WERI-Rb-1 (cell line): ENCODE data around the gene MICAL3.
"Not testable (repeated sequence)": the region's sequence is repeated elsewhere in the genome, so short reads cannot be mapped to it uniquely, and the experiment has no call there.

ENCODE experiments used
- DNase-seq: peaks from one replicate; pipeline ENCODE4 v3.0.0-alpha.2; 2020
- H3K27ac ChIP-seq: fragments of 250-450 bp; sonication (Bioruptor Pico); 2 replicates; pipeline ENCODE4 v1.5.1; 2020; ENCODE audit warnings: mild to moderate bottlenecking, moderate library complexity
- H3K27me3 ChIP-seq: fragments of 250-450 bp; sonication (Bioruptor Pico); 2 replicates; pipeline ENCODE4 v1.5.1; 2021; ENCODE audit warnings: mild to moderate bottlenecking, low read depth, moderate library complexity; ENCODE audit not compliant: insufficient read depth, severe bottlenecking
- H3K36me3 ChIP-seq: fragments of 250-450 bp; sonication (Bioruptor Pico); 2 replicates; pipeline ENCODE4 v1.5.1; 2020; ENCODE audit warnings: mild to moderate bottlenecking, moderate library complexity
- H3K4me3 ChIP-seq: 2 replicates; pipeline ENCODE4 v1.5.1; 2011; ENCODE audit warnings: low read depth, mild to moderate bottlenecking, control low read depth, low read length
- H3K9me3 ChIP-seq: fragments of 250-450 bp; sonication (Bioruptor Pico); 2 replicates; pipeline ENCODE4 v1.5.1; 2021; ENCODE audit warnings: mild to moderate bottlenecking, moderate library complexity; ENCODE audit not compliant: severe bottlenecking
- TF ChIP-seq, protein P1 (sequence below): IDR thresholded peaks from 2 replicates; pipeline ENCODE4 v1.5.1; 2011; ENCODE audit warnings: low read depth, mild to moderate bottlenecking, control low read depth, inconsistent platforms, low read length

MICAL3 gene

DNA sequence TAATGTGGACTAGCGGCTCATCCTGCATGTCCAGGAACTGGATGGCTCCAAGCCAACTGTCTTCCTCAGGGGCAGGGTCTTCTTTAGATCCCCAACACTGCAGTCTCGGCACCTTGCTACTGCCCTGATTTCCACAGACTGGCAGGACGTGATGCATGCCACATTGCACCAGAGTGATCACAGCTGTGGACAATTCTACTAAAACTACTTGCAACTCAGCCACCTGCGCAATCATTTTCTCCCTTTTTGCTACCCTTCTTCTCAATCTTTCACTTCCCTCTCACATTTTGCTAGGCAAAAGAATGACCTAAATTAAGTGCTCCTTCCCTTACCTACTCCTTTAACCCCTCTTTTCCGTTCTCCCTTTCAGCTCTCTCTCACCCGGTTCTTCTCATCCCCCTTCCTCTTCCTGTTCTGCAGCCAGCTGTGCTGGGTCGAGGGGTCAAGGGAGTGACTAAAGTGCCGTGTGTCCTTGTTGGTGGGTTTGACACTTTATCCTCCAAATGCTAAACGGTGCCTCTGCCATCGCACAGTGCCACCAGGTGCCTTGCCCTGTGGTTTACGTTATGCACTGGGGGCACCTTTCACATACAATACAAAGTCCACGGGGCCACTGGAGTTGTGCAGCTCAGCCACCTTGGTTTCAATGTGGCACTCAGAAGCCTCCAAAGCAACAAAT, 42.0 kb upstream of the MICAL3 start:
- TF ChIP-seq, protein P1, sequence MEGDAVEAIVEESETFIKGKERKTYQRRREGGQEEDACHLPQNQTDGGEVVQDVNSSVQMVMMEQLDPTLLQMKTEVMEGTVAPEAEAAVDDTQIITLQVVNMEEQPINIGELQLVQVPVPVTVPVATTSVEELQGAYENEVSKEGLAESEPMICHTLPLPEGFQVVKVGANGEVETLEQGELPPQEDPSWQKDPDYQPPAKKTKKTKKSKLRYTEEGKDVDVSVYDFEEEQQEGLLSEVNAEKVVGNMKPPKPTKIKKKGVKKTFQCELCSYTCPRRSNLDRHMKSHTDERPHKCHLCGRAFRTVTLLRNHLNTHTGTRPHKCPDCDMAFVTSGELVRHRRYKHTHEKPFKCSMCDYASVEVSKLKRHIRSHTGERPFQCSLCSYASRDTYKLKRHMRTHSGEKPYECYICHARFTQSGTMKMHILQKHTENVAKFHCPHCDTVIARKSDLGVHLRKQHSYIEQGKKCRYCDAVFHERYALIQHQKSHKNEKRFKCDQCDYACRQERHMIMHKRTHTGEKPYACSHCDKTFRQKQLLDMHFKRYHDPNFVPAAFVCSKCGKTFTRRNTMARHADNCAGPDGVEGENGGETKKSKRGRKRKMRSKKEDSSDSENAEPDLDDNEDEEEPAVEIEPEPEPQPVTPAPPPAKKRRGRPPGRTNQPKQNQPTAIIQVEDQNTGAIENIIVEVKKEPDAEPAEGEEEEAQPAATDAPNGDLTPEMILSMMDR = no peak
- DNase-seq = no peak
- H3K27ac ChIP-seq = no peak overlapping the region

DNA sequence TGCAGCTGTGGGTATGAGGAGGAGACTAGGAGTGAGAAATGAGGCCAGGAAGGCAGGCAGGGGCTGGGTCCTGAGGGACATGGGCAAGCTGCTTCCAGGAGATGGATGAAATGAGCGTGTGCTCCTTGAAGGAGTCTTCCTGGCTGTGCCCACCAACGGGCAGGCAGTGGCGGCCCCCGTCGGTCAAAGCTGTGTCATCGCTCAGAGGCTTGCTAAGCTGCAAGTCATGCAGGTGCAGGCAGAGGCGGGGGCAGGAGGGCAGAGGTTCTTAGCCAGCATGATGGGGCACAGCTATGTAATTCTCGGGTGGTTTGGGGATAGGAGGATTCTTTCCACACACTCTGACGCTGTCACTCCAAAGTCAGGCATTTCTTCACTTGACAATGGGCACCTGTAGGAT, 40.9 kb upstream of the MICAL3 start:
- no peak overlapping the region for H3K27ac ChIP-seq
- no peaks in the 10 kb centered on the region for H3K27me3 ChIP-seq
- no peaks in the 10 kb centered on the region for H3K9me3 ChIP-seq
- DNase-seq = peak; percentile 35
- TF ChIP-seq, protein P1 = peak; percentile 40; the same call in 1 of the 2 replicates
- H3K36me3 ChIP-seq = no peaks in the 10 kb centered on the region
- no peak overlapping the region for H3K4me3 ChIP-seq

More for the DNA sequence above, 42.0 kb upstream of the MICAL3 start:
- Histone ChIP-seq H3K36me3 (no peaks in the 10 kb centered on the region), H3K9me3 (no peaks in the 10 kb centered on the region), H3K27me3 (no peaks in the 10 kb centered on the region), H3K4me3 (no peak overlapping the region)

DNA sequence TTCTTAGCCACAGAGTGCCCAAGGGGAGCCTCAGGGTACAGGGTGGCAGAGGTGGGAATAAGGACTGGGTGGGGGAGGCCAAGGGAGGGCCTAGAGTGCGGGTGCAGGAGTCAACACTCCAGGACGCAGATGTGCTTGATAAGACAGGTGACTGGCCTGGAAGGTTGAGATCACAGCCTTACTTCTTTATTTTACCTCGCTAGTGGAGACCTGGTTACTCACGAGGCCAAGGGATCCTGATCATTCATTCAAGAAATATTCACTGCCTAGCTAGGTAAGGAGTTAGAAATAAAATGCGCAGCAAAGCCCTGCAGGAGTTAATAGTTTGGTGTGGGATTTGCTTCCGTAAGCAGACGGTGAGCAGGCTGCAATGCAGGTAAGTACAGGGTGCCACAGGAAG, 40.3 kb upstream of the MICAL3 start:
- H3K9me3 ChIP-seq = no peaks in the 10 kb centered on the region
- no peak overlapping the region for H3K27ac ChIP-seq
- no peak overlapping the region for H3K4me3 ChIP-seq
- DNase-seq = no peak
- TF ChIP-seq, protein P1 = no peak
- H3K36me3 ChIP-seq = no peaks in the 10 kb centered on the region
- no peaks in the 10 kb centered on the region for H3K27me3 ChIP-seq

DNA sequence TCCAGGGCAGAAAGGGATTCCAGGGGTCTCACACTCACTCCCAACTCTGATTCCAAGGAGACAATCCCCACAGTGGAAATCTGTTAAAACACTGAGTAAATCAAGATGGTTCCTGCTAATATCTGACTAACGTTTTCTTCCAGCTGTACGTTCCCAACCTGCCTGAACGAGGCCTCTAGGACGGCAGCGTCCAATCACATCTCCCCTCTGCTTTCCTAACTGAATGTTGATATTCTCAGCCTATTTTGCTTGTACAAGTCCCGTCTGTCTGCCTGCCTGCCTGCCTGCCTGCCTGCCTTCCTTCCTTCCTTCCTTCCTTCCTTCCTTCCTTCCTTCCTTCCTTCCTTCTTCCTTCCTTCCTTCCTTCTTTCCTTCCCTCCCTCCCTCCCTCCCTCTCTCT, 39.4 kb upstream of the MICAL3 start:
- H3K4me3 ChIP-seq, H3K27ac ChIP-seq, H3K9me3 ChIP-seq, H3K36me3 ChIP-seq, DNase-seq, H3K27me3 ChIP-seq: not testable (repeated sequence)

DNA sequence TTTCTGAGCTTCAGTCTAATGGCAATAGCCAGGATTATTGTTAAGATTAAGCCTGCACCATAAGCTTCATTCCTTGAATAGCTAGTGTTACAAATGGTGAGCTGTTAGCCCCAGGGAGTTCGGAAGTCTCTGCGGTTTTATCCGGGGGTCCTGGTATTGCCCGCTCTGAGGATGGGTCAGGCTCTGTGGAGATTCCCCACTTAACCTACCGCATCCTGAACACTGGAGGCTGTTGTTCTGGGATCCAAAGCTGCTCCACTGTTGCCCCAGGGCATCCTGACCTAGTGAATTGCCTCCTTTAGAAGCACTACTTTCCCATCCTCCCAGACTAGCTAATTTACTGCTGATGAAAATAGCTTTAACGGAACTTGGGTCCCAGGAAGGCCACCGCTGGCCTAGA, 38.9 kb upstream of the MICAL3 start:
- no peaks in the 10 kb centered on the region for H3K36me3 ChIP-seq
- no peaks in the 10 kb centered on the region for H3K27me3 ChIP-seq
- H3K27ac ChIP-seq = no peak overlapping the region
- H3K9me3 ChIP-seq = no peaks in the 10 kb centered on the region
- DNase-seq = no peak
- TF ChIP-seq, protein P1 = no peak
- no peak overlapping the region for H3K4me3 ChIP-seq

DNA sequence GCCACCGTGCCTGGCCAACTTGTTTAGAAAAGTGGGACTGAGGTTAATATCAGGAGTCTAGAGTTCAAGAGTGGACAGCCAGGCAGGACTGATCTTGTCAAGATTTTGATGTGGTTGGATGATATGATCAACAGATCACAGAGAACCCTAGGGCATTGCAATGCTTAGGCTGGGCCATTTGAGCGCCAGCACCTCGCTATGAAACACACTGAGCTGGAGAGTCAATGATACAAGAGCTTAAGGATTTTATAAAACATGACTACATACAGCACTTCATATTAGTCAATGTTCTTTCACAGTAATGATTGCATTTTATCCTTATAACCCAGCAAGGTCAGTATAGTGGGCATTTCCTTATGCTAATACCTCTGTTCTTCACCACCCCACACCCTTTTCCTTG, 38.1 kb upstream of the MICAL3 start:
- TF ChIP-seq, protein P1 = no peak
- H3K27ac ChIP-seq = no peak overlapping the region
- no peaks in the 10 kb centered on the region for H3K9me3 ChIP-seq
- H3K27me3 ChIP-seq = no peaks in the 10 kb centered on the region
- DNase-seq = no peak
- H3K4me3 ChIP-seq = no peak overlapping the region
- H3K36me3 ChIP-seq = no peaks in the 10 kb centered on the region
